Measurements from ENCODE around the gene HUS1. TPM values are rescaled to one million over a fixed set of nuclear protein-coding genes. Genes with fewer than 3 reads are reported as not detected.

The HUS1 gene
- 17.1 and 19.9 TPM in 2 replicates for total RNA-seq

GRCh38 chr7:47979145-47979831 lies at the start of gene HUS1:
HUS1 (minus strand) TSS chr7:47979615; CDS start chr7:47979519, 96 bp downstream.
- Histone ChIP-seq H3K79me2 (ENCODE audit: insufficient read depth, low read length) (peaks cover 20% of the 10 kb centered on the region), H3K4me1 (ENCODE audit: insufficient read depth, low read length) (peaks cover 15% of the 10 kb centered on the region), H3K27ac (ENCODE audit: low read depth, low read length) (peak within 1 kb of the TSS; percentile 81), H4K20me1 (ENCODE audit: insufficient read depth, low read length) (no peaks in the 10 kb centered on the region), H3K4me3 (ENCODE audit: insufficient read depth, low read length) (peak within 1 kb of the TSS; percentile 92), H3K27me3 (ENCODE audit: insufficient read depth, low read length) (no peaks in the 10 kb centered on the region), H3K4me2 (ENCODE audit: insufficient read depth, low read length) (peak within 1 kb of the TSS; percentile 100), H3K36me3 (ENCODE audit: insufficient read depth, low read length) (peaks cover 37% of the 10 kb centered on the region), H2AFZ (ENCODE audit: low read length) (peak within 1 kb of the TSS; percentile 86), H3K9me3 (ENCODE audit: low read depth, low read length) (no peaks in the 10 kb centered on the region)
- no peak for TF ChIP-seq CTCF (IDR thresholded peaks at IDR 0.05; ENCODE audit: extremely low read depth, low read depth, low read length)
- DNase-seq (ENCODE audit: insufficient read length, low spot score, missing footprints) = peak; percentile 97

GRCh38 chr7:48028938-48029337 lies 49.5 kb upstream of the HUS1 start, which contains the start of gene SUN3:
SUN3 (minus strand) TSS chr7:48029107; CDS start chr7:48028938, 169 bp downstream.
- Histone ChIP-seq H4K20me1 (ENCODE audit: insufficient read depth, low read length) (no peaks in the 10 kb centered on the region), H3K27me3 (ENCODE audit: insufficient read depth, low read length) (peaks cover 50% of the 10 kb centered on the region)
- TF ChIP-seq CTCF (IDR thresholded peaks at IDR 0.05; ENCODE audit: extremely low read depth, low read depth, low read length) = no peak

GRCh38 chr7:48025624-48026023 lies 46.2 kb upstream of the HUS1 start:
- no peak for DNase-seq (ENCODE audit: insufficient read length, low spot score, missing footprints)
- no peak for TF ChIP-seq CTCF (IDR thresholded peaks at IDR 0.05; ENCODE audit: extremely low read depth, low read depth, low read length)

More at GRCh38 chr7:48028938-48029337, 49.5 kb upstream of the HUS1 start, which contains the start of gene SUN3:
- no peak within 1 kb of the TSS for H3K27ac ChIP-seq (ENCODE audit: low read depth, low read length)
- no peaks in the 10 kb centered on the region for H3K4me1 ChIP-seq (ENCODE audit: insufficient read depth, low read length)
- no peaks in the 10 kb centered on the region for H3K79me2 ChIP-seq (ENCODE audit: insufficient read depth, low read length)
- H2AFZ ChIP-seq (ENCODE audit: low read length) = no peak within 1 kb of the TSS
- H3K36me3 ChIP-seq (ENCODE audit: insufficient read depth, low read length) = no peaks in the 10 kb centered on the region
- H3K4me3 ChIP-seq (ENCODE audit: insufficient read depth, low read length) = no peak within 1 kb of the TSS
- H3K4me2 ChIP-seq (ENCODE audit: insufficient read depth, low read length) = no peak within 1 kb of the TSS
- no peak for DNase-seq (ENCODE audit: insufficient read length, low spot score, missing footprints)
- no peaks in the 10 kb centered on the region for H3K9me3 ChIP-seq (ENCODE audit: low read depth, low read length)

GRCh38 chr7:48017674-48018073 lies 38.3 kb upstream of the HUS1 start:
- H3K36me3 ChIP-seq (ENCODE audit: insufficient read depth, low read length) = no peaks in the 10 kb centered on the region
- no peak overlapping the region for H3K4me3 ChIP-seq (ENCODE audit: insufficient read depth, low read length)
- no peak overlapping the region for H3K4me2 ChIP-seq (ENCODE audit: insufficient read depth, low read length)
- TF ChIP-seq CTCF (IDR thresholded peaks at IDR 0.05; ENCODE audit: extremely low read depth, low read depth, low read length) = no peak
- peaks cover 10% of the 10 kb centered on the region for H3K27me3 ChIP-seq (ENCODE audit: insufficient read depth, low read length)
- DNase-seq (ENCODE audit: insufficient read length, low spot score, missing footprints) = no peak
- no peaks in the 10 kb centered on the region for H3K9me3 ChIP-seq (ENCODE audit: low read depth, low read length)
- H2AFZ ChIP-seq (ENCODE audit: low read length) = no peak overlapping the region
- H4K20me1 ChIP-seq (ENCODE audit: insufficient read depth, low read length) = no peaks in the 10 kb centered on the region
- H3K4me1 ChIP-seq (ENCODE audit: insufficient read depth, low read length) = no peaks in the 10 kb centered on the region
- H3K79me2 ChIP-seq (ENCODE audit: insufficient read depth, low read length) = no peaks in the 10 kb centered on the region
- no peak overlapping the region for H3K27ac ChIP-seq (ENCODE audit: low read depth, low read length)

More at GRCh38 chr7:48025624-48026023, 46.2 kb upstream of the HUS1 start:
- Histone ChIP-seq H3K4me2 (ENCODE audit: insufficient read depth, low read length) (no peak overlapping the region), H4K20me1 (ENCODE audit: insufficient read depth, low read length) (no peaks in the 10 kb centered on the region), H3K36me3 (ENCODE audit: insufficient read depth, low read length) (no peaks in the 10 kb centered on the region), H3K4me1 (ENCODE audit: insufficient read depth, low read length) (no peaks in the 10 kb centered on the region), H3K27ac (ENCODE audit: low read depth, low read length) (no peak overlapping the region), H3K4me3 (ENCODE audit: insufficient read depth, low read length) (no peak overlapping the region), H3K9me3 (ENCODE audit: low read depth, low read length) (no peaks in the 10 kb centered on the region), H3K27me3 (ENCODE audit: insufficient read depth, low read length) (peaks cover 45% of the 10 kb centered on the region), H2AFZ (ENCODE audit: low read length) (no peak overlapping the region), H3K79me2 (ENCODE audit: insufficient read depth, low read length) (no peaks in the 10 kb centered on the region)

All from osteoblast (primary cell).